ENCODE measurements around the gene ACVR2B. TPM values are rescaled to one million over a fixed set of nuclear protein-coding genes. Genes with fewer than 3 reads are reported as not detected.

Gene ACVR2B
- total and polyA plus RNA-seq, 2 donors (not counting 1 experiment from before 2014, with no cell fraction given) = 0.18 to 4.2 TPM

GRCh38 chr3:38524141-38524739 lies 70.5 kb downstream of the ACVR2B start:
- Mint-ChIP-seq H3K27me3 (no peaks in the 10 kb centered on the region), H3K27ac (no peak overlapping the region), H3K4me1 (peaks cover 14% of the 10 kb centered on the region), H3K9me3 (ENCODE audit: insufficient read depth) (no peaks in the 10 kb centered on the region), H3K4me3 (no peak overlapping the region)
- ChIA-PET CTCF (interaction anchor here (0.6 to 1.3 kb wide), 4 partner anchors 28 to 767 kb away, joined by 3 to 4 read pairs (median 4); partner anchors contain the start of gene EXOG), POLR2A (no interaction called here)
- DNase-seq = no peak
- H3K4me1 ChIP-seq (ENCODE audit: control insufficient read depth in 2 of 2, insufficient read depth in 2 of 2, low read length in 2 of 2) = peaks cover 7 to 10% of the 10 kb centered on the region in 2 donors
- no peak overlapping the region for H3K4me3 ChIP-seq (ENCODE audit: control extremely low read depth in 1 of 5, extremely low read depth in 1 of 5, insufficient read depth in 1 of 5, low read depth in 2 of 5, low read length in 4 of 5)
- no peaks in the 10 kb centered on the region for H3K9me3 ChIP-seq (ENCODE audit: control extremely low read depth in 1 of 3, control insufficient read depth in 2 of 3, insufficient read depth in 1 of 3, low read length in 2 of 3)
- intact Hi-C loops (cut with micrococcal nuclease) = no loop called here
- H2AFZ ChIP-seq (ENCODE audit: insufficient read depth, low read depth, low read length, poor library complexity, severe bottlenecking) = no peak overlapping the region
- WGBS (ENCODE audit: insufficient coverage) = 95% methylated on average over 2 of the region's 5 CpGs
- H3K36me3 ChIP-seq (replicated peaks in 1 of 2; ENCODE audit: control extremely low read depth in 1 of 2, control insufficient read depth in 1 of 2, extremely low read depth in 1 of 2, insufficient read depth in 2 of 2, low read length in 1 of 2) = peaks cover 2 to 29% of the 10 kb centered on the region in 2 experiments
- no peak overlapping the region for H3K27ac ChIP-seq (ENCODE audit: low read length in 2 of 2)
- no peak for ATAC-seq (ENCODE audit: low read depth)
- H3K9ac ChIP-seq (ENCODE audit: low read length) = no peak overlapping the region
- H3K79me2 ChIP-seq (ENCODE audit: control insufficient read depth, insufficient read depth, low read length) = no peaks in the 10 kb centered on the region
- no peaks in the 10 kb centered on the region for H3K27me3 ChIP-seq (replicated peaks in 1 of 4; ENCODE audit: control extremely low read depth in 1 of 4, control insufficient read depth in 3 of 4, insufficient read depth in 4 of 4, low read length in 3 of 4)
- no peak for TF ChIP-seq CTCF (IDR thresholded peaks at IDR 0.05)
- no peak for TF ChIP-seq EZH2 (IDR thresholded peaks at IDR 0.05; ENCODE audit: borderline replicate concordance, insufficient read depth, low read depth, low read length, poor library complexity, severe bottlenecking)
- H4K20me1 ChIP-seq (ENCODE audit: control insufficient read depth, insufficient read depth, low read length, poor library complexity, severe bottlenecking) = no peaks in the 10 kb centered on the region
- no peak overlapping the region for H3K4me2 ChIP-seq (replicated peaks; ENCODE audit: low read depth, low read length, poor library complexity, severe bottlenecking)

- Mint-ChIP-seq H3K4me1 (no peaks in the 10 kb centered on the region), H3K27me3 (no peaks in the 10 kb centered on the region), H3K27ac (no peak overlapping the region), H3K9me3 (ENCODE audit: insufficient read depth) (no peaks in the 10 kb centered on the region), H3K4me3 (no peak overlapping the region)
- Histone ChIP-seq H3K9me3 (ENCODE audit: control extremely low read depth in 1 of 3, control insufficient read depth in 2 of 3, insufficient read depth in 1 of 3, low read length in 2 of 3) (no peaks in the 10 kb centered on the region), H3K4me1 (ENCODE audit: control insufficient read depth in 2 of 2, insufficient read depth in 2 of 2, low read length in 2 of 2) (no peaks in the 10 kb centered on the region), H2AFZ (ENCODE audit: insufficient read depth, low read depth, low read length, poor library complexity, severe bottlenecking) (no peak overlapping the region), H3K79me2 (ENCODE audit: control insufficient read depth, insufficient read depth, low read length) (no peaks in the 10 kb centered on the region), H3K27ac (ENCODE audit: low read length in 2 of 2) (no peak overlapping the region), H3K4me3 (ENCODE audit: control extremely low read depth in 1 of 5, extremely low read depth in 1 of 5, insufficient read depth in 1 of 5, low read depth in 2 of 5, low read length in 4 of 5) (no peak overlapping the region), H3K9ac (ENCODE audit: low read length) (no peak overlapping the region), H3K36me3 (replicated peaks in 1 of 2; ENCODE audit: control extremely low read depth in 1 of 2, control insufficient read depth in 1 of 2, extremely low read depth in 1 of 2, insufficient read depth in 2 of 2, low read length in 1 of 2) (peaks cover 2 to 29% of the 10 kb centered on the region in 2 experiments), H3K4me2 (replicated peaks; ENCODE audit: low read depth, low read length, poor library complexity, severe bottlenecking) (no peak overlapping the region), H3K27me3 (replicated peaks in 1 of 4; ENCODE audit: control extremely low read depth in 1 of 4, control insufficient read depth in 3 of 4, insufficient read depth in 4 of 4, low read length in 3 of 4) (no peaks in the 10 kb centered on the region), H4K20me1 (ENCODE audit: control insufficient read depth, insufficient read depth, low read length, poor library complexity, severe bottlenecking) (no peaks in the 10 kb centered on the region)
- intact Hi-C loops (cut with micrococcal nuclease) = no loop called here
- ATAC-seq (ENCODE audit: low read depth) (no peak), DNase-seq (no peak)
- CTCF ChIA-PET = no interaction called here
- POLR2A ChIA-PET = no interaction called here
- no peak for TF ChIP-seq CTCF (IDR thresholded peaks at IDR 0.05)
- no peak for TF ChIP-seq EZH2 (IDR thresholded peaks at IDR 0.05; ENCODE audit: borderline replicate concordance, insufficient read depth, low read depth, low read length, poor library complexity, severe bottlenecking)
- 97% methylated on average over 14 of the region's 14 CpGs for WGBS (ENCODE audit: insufficient coverage)
Observed at GRCh38 chr3:38526792-38527191, 73.1 kb downstream of the ACVR2B start.
